PC-3 (cell line): ENCODE data around the gene ANKRD11. TPM values are rescaled to one million over a fixed set of nuclear protein-coding genes. Genes with fewer than 3 reads are reported as not detected.

ENCODE experiments used
- ATAC-seq: fragments of 200-7000 bp; cut with Tn5 transposase; 2 replicates; pipeline ENCODE4 v1.9.1; 2020; ENCODE audit warnings: mild to moderate bottlenecking, moderate library complexity
- BruUV-seq: library from RNA; stranded (reverse); fragments of 400-500 nt; replicated peaks from 2 replicates; lab custom pipeline; 2021; lab: Mats Ljungman, UMichigan
- CTCF ChIA-PET: fragments of 300-600 bp; sonication (Branson Sonifier 250); formaldehyde crosslinking; loops from one replicate; lab custom pipeline; 2022; ENCODE audit warnings: antibody characterized with exemption; lab: Charles Lee
- POLR2A ChIA-PET: fragments of 300-600 bp; sonication (Branson Sonifier 250); formaldehyde crosslinking; loops from one replicate; lab custom pipeline; 2022; ENCODE audit warnings: antibody characterized with exemption; ENCODE audit not compliant: unreplicated experiment; lab: Charles Lee
- DNase-seq: peaks from one replicate; pipeline ENCODE4 v3.0.0-alpha.2; 2015
- H2AFZ ChIP-seq: fragments of 300-600 bp; sonication (generic); 2 replicates; pipeline ENCODE4 v1.6.0; 2016; ENCODE audit warnings: antibody characterized with exemption, low read length
- H3F3A ChIP-seq: fragments of 300-600 bp; sonication (generic); one replicate; pipeline ENCODE4 v1.6.0; 2017; ENCODE audit warnings: antibody characterized with exemption, low read length, control low read depth, mild to moderate bottlenecking; ENCODE audit not compliant: unreplicated experiment
- H3K27ac ChIP-seq: fragments of 300-600 bp; sonication (generic); 2 replicates; pipeline ENCODE4 v1.5.1; 2016; ENCODE audit warnings: mild to moderate bottlenecking, low read length
- H3K27me3 ChIP-seq: fragments of 300-600 bp; sonication (generic); 2 replicates; pipeline ENCODE4 v1.6.1; 2016; ENCODE audit warnings: low read length, mixed read lengths
- H3K36me3 ChIP-seq: fragments of 300-600 bp; sonication (generic); 2 replicates; pipeline ENCODE4 v1.6.1; 2016; ENCODE audit warnings: low read depth, mixed run types, low read length, mixed read lengths
- H3K4me1 ChIP-seq: fragments of 300-600 bp; sonication (generic); 2 replicates; pipeline ENCODE4 v1.5.1; 2016; ENCODE audit warnings: low read length; ENCODE audit not compliant: insufficient read depth
- H3K4me2 ChIP-seq: fragments of 300-600 bp; sonication (generic); 2 replicates; pipeline ENCODE4 v1.6.0; 2016; ENCODE audit warnings: low read length
- H3K4me3 ChIP-seq: fragments of 300-600 bp; sonication (generic); 2 replicates; pipeline ENCODE4 v1.5.1; 2016; ENCODE audit warnings: mild to moderate bottlenecking, low read length, mixed read lengths
- H3K79me2 ChIP-seq: fragments of 300-600 bp; sonication (generic); 2 replicates; pipeline ENCODE4 v1.6.1; 2017; ENCODE audit warnings: low read length, mixed read lengths
- H3K9ac ChIP-seq: fragments of 300-600 bp; sonication (generic); 2 replicates; pipeline ENCODE4 v1.6.0; 2016; ENCODE audit warnings: mild to moderate bottlenecking, low read length
- H3K9me2 ChIP-seq: fragments of 300-600 bp; sonication (generic); replicated peaks from 2 replicates; pipeline ENCODE4 v1.6.1; 2016; ENCODE audit warnings: mixed run types, low read length, mixed read lengths
- H3K9me3 ChIP-seq: fragments of 300-600 bp; sonication (generic); 2 replicates; pipeline ENCODE4 v1.6.1; 2016; ENCODE audit warnings: low read length, mixed read lengths
- H4K20me1 ChIP-seq: fragments of 300-600 bp; sonication (generic); 2 replicates; pipeline ENCODE4 v1.6.1; 2016; ENCODE audit warnings: low read length, mixed read lengths
- CTCF ChIP-seq: fragments of 300-600 bp; sonication (generic); conservative IDR thresholded peaks from 2 replicates; pipeline ENCODE4 v1.5.1; 2017; ENCODE audit warnings: antibody characterized with exemption, low read depth, mild to moderate bottlenecking, low read length
- EZH2 ChIP-seq: fragments of 300-600 bp; sonication (generic); IDR thresholded peaks from one replicate; pipeline ENCODE4 v1.6.1; 2017; ENCODE audit warnings: antibody characterized with exemption, mild to moderate bottlenecking, low read length; ENCODE audit not compliant: unreplicated experiment
- EZH2phosphoT487 ChIP-seq: fragments of 300-600 bp; sonication (generic); IDR thresholded peaks from 2 replicates; pipeline ENCODE4 v1.6.1; 2018; ENCODE audit warnings: mild to moderate bottlenecking, antibody characterized with exemption, low read length, borderline replicate concordance
- intact Hi-C: fragments of 100-400 bp; cut with micrococcal nuclease; formaldehyde crosslinking; loops from 2 replicates; pipeline ENCODE4 v1.9.0; 2023
- total RNA-seq: library from RNA; depleted of rRNA; stranded (reverse); fragments of >200 nt; gene quantifications from 2 replicates; pipeline ENCODE4 v1.2.3, GENCODE V29; 2014

ANKRD11 gene
- total RNA-seq, 1 experiment from 2014 or later: 65.0 TPM

GRCh38 chr16:89406277-89406888 lies 84.0 kb downstream of the ANKRD11 start:
- peaks cover 52% of the 10 kb centered on the region; the same call in 1 of the 2 replicates for H4K20me1 ChIP-seq
- no peak overlapping the region for H2AFZ ChIP-seq
- H3F3A ChIP-seq: no peaks in the 10 kb centered on the region
- TF ChIP-seq EZH2 (no peak), CTCF (no peak), EZH2phosphoT487 (no peak)
- DNase-seq (no peak), ATAC-seq (no peak)
- no peak overlapping the region for H3K9ac ChIP-seq
- H3K36me3 ChIP-seq: no peaks in the 10 kb centered on the region
- ChIA-PET POLR2A (no interaction called here), CTCF (no interaction called here)
- no peak overlapping the region for H3K4me3 ChIP-seq
- BruUV-seq: no TSS peak
- H3K27me3 ChIP-seq: no peaks in the 10 kb centered on the region
- H3K4me1 ChIP-seq: no peaks in the 10 kb centered on the region; the same call in 1 of the 2 replicates
- no peak overlapping the region for H3K4me2 ChIP-seq
- H3K9me2 ChIP-seq: no peaks in the 10 kb centered on the region
- H3K79me2 ChIP-seq: peaks cover 100% of the 10 kb centered on the region
- intact Hi-C loops: no loop called here
- no peak overlapping the region for H3K27ac ChIP-seq
- H3K9me3 ChIP-seq: no peaks in the 10 kb centered on the region

- no peak overlapping the region for H2AFZ ChIP-seq
- DNase-seq (no peak), ATAC-seq (no peak)
- H3K9me3 ChIP-seq: no peaks in the 10 kb centered on the region
- no peak overlapping the region for H3K4me2 ChIP-seq
- H3K27me3 ChIP-seq: no peaks in the 10 kb centered on the region
- no peaks in the 10 kb centered on the region for H3K4me1 ChIP-seq
- CTCF ChIA-PET: no interaction called here
- no peaks in the 10 kb centered on the region for H3F3A ChIP-seq
- H3K79me2 ChIP-seq: peaks cover 92% of the 10 kb centered on the region
- H3K27ac ChIP-seq: no peak overlapping the region
- H3K9me2 ChIP-seq: no peaks in the 10 kb centered on the region
- H3K9ac ChIP-seq: no peak overlapping the region
- intact Hi-C loops: no loop called here
- no peaks in the 10 kb centered on the region for H3K36me3 ChIP-seq
- H3K4me3 ChIP-seq: no peak overlapping the region
- BruUV-seq: no TSS peak
- POLR2A ChIA-PET: interaction anchor here (0.5 kb wide), 1 partner anchor 41 kb away, joined by 4 read pairs; no protein-coding TSS in a partner anchor
- peaks cover 38% of the 10 kb centered on the region; the same call in 1 of the 2 replicates for H4K20me1 ChIP-seq
- no peak for TF ChIP-seq EZH2phosphoT487
- TF ChIP-seq EZH2: no peak
- no peak for TF ChIP-seq CTCF
These were observed 85.8 kb downstream of the ANKRD11 start for GRCh38 chr16:89404561-89404960.

- H2AFZ ChIP-seq: no peak overlapping the region
- no peaks in the 10 kb centered on the region for H3F3A ChIP-seq
- intact Hi-C loops: no loop called here
- TF ChIP-seq EZH2phosphoT487 (no peak), CTCF (no peak), EZH2 (no peak)
- no peak overlapping the region for H3K9ac ChIP-seq
- H3K27ac ChIP-seq: no peak overlapping the region
- H3K79me2 ChIP-seq: peaks cover 92% of the 10 kb centered on the region
- no peaks in the 10 kb centered on the region for H3K9me2 ChIP-seq
- H3K4me1 ChIP-seq: no peaks in the 10 kb centered on the region
- ChIA-PET POLR2A (no interaction called here), CTCF (no interaction called here)
- H3K4me2 ChIP-seq: no peak overlapping the region
- peaks cover 35% of the 10 kb centered on the region; the same call in 1 of the 2 replicates for H4K20me1 ChIP-seq
- no peak for DNase-seq
- H3K36me3 ChIP-seq: no peaks in the 10 kb centered on the region
- no TSS peak for BruUV-seq
- no peak overlapping the region for H3K4me3 ChIP-seq
- no peak for ATAC-seq
- H3K27me3 ChIP-seq: no peaks in the 10 kb centered on the region
- no peaks in the 10 kb centered on the region for H3K9me3 ChIP-seq
These were observed 87.4 kb downstream of the ANKRD11 start for GRCh38 chr16:89402962-89403361.
